Gastroesophageal sphincter (tissue), 3 donors: Measurements from ENCODE around the gene CPN1.

Experiments
- POLR2A ChIP-seq, 2 donors: fragments of 450-650 bp; IDR thresholded peaks; one replicate each; pipeline ENCODE4 v1.6.1; 2017; ENCODE audit warnings: antibody characterized with exemption in 2 of 2, mild to moderate bottlenecking in 2 of 2, moderate library complexity in 1 of 2
- TF ChIP-seq, protein P1 (sequence below), 4 experiments: fragments of 200-600 bp in 2 of 4; fragments of 450-650 bp in 2 of 4; sonication (generic) in 1 of 4; IDR thresholded peaks; one replicate each; pipeline ENCODE4 v1.5.1; 2017 to 2019; ENCODE audit warnings: antibody characterized with exemption in 4 of 4, mild to moderate bottlenecking in 2 of 4, moderate library complexity in 2 of 4

DNA sequence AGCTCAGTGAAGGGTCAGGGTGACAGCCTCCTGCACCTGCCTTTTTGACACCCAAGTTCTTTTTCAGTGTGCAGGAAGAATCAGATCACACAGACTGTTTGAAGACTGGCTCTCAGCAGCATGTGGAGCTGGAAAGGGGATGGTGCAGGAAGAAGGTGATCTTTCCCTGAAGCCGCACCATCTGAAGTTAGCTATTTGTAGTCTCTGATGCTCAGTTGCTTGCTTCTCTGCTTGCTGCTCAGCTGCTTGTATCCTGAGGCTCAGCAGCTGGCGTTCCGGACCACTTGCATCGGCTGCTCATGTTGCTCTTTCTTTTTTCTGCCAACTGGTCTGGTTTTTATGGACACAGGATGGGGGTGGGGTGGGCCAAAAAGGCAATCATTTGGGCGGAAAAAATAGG lies 56.1 kb downstream of the CPN1 start:
- TF ChIP-seq, protein P1, sequence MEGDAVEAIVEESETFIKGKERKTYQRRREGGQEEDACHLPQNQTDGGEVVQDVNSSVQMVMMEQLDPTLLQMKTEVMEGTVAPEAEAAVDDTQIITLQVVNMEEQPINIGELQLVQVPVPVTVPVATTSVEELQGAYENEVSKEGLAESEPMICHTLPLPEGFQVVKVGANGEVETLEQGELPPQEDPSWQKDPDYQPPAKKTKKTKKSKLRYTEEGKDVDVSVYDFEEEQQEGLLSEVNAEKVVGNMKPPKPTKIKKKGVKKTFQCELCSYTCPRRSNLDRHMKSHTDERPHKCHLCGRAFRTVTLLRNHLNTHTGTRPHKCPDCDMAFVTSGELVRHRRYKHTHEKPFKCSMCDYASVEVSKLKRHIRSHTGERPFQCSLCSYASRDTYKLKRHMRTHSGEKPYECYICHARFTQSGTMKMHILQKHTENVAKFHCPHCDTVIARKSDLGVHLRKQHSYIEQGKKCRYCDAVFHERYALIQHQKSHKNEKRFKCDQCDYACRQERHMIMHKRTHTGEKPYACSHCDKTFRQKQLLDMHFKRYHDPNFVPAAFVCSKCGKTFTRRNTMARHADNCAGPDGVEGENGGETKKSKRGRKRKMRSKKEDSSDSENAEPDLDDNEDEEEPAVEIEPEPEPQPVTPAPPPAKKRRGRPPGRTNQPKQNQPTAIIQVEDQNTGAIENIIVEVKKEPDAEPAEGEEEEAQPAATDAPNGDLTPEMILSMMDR (IDR thresholded peaks at IDR 0.05), result no peak
- no peak for TF ChIP-seq POLR2A (IDR thresholded peaks at IDR 0.05)
